Fibroblast of skin of left quadriceps (primary cell): ENCODE measurements around the gene GCNA.
"Not testable (repeated sequence)": the region's sequence is repeated elsewhere in the genome, so short reads cannot be mapped to it uniquely, and the experiment has no call there.

ENCODE experiments used
- DNase-seq, 2 experiments: peaks; one replicate each; pipeline ENCODE4 v3.0.0-alpha.2; 2013; ENCODE audit warnings: low read depth in 2 of 2

GCNA gene

DNA sequence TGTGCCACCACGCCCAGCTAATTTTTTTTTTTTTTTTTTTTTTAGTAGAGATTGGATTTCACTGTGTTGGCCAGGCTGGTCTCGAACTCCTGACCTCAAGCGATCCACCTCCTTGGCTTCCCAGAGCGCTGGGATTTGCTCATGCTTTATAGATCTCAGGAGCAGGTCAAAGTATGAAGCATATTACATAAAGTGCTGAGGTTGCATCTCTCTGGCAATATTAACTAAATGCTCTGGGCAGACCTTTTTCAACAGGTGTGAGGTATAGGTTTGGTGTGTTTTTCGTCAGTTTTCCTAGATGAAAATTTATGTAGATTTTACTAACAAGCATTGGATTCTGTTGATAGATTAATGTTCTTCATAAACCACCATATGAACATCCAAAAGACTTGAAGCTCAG is 19.3 kb upstream of the GCNA start:
- no peak for DNase-seq

DNA sequence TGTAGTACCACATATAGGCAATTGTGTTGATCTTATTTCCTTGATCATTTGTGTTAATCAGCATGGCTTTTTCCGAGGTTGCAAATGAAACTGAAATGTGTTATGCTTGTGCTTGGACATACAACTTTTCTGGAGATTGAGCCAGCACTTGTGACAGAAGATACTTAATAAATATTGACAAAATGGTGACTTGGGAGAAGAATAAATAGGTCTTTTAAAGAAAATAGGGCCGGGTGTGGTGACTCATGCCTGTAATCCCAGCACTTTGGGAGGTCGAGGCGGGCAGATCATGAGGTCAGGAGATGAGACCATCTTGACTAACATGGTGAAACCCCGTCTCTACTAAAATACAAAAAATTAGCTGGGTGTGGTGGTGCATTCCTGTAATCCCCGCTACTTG is 18.5 kb upstream of the GCNA start:
- not testable (repeated sequence) for DNase-seq

DNA sequence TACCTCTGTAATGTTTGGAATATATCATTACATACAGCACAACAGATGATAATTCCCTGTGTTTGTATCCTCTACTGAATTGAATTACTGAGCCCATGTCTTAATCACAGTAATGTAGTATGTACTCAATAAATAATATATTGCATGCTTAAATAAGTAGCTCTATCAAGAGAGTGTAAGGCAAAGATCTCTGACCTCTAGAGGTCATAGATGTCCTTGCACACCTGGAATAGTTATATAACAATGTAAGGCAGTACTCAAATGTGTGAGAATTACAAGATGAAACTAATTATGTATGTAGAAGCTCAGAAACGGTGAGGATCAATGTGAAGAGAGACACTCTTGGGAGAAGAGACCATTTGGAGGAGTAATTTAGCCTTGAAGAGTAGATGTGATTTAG is 14.3 kb upstream of the GCNA start:
- DNase-seq, result no peak

DNA sequence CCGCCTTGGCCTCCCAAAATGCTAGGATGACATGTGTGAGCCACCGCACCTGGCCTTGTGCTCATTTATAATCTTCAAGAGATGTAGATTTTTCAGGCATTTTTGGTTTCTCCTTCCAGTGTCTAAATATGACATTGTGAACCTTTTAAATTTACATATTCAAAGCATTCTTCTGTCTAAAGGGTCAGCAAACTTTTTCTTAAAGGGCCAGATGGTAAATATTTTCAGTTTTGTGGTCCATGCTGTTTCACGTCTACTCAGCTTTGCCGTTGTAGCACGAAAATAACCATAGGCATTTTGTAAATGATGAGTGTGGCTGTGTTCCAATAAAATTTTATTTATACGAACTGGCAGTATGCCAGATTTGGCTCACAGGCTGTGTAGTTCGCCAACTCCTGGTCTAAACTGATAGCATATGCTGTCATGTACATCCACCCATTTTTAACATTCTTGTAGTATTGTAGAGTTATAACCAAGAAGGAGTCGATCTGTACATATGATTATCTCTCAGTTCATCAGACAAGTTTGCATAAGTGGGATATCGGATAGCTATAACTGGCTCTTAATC is 12.7 kb upstream of the GCNA start:
- DNase-seq, result no peak

DNA sequence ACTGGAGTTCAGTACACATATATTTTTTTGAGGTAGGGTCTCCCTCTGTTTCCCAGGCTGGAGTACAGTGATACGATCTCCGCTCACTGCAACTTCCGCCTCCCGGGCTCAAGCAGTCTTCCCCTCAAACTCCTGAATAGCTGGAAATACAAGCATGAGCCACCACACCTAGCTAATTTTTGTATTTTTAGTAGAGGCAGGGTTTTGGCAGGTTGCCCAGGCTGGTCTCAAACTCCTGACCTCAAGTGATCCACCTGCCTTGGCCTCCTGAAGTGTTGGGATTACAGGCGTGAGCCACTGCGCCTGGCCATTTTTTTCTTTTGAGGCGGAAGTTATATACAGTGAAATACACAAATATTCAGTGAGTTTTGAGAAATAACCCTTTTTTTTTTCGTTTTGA is 6.8 kb upstream of the GCNA start:
- not testable (repeated sequence) for DNase-seq

DNA sequence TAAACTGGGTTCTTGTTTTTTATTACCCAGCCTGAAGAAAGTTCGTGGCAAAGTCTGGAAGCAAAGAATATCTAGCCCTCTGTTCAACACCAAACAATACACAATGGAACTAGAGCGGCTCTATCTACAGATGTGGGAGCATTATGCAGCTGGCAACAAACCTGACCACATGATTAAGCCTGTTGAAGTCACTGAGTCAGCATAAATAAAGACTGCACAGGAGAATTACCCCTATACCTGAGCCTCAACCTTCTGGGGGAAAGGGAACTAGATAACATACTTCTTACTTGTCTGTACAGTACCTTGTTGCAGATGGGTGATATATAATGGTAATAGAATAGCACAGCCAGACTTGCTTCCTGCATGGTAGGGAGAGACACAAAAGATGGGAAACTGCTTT is 4.6 kb upstream of the GCNA start:
- DNase-seq, result no peak

DNA sequence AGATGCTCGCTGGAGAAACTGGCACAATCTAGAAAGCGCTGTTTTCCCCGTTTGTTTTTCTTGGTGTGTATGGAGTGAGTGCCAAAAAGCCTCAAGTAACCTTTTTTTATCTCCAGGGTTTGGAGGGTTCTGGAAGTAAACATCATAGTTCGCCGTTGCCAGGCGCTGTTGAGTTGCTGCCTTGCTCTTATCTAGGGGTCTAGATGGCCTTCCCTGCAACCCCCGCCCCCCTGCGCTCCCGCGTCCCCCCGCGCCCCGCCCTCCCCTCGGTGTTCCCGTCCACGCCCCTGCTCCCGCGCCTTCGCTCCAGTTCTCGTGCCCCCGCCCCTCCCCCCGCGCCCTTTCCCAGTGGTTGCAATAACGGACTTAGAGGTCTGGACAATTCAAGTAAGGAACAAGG is 555 bp upstream of the GCNA start:
- no peak for DNase-seq

DNA sequence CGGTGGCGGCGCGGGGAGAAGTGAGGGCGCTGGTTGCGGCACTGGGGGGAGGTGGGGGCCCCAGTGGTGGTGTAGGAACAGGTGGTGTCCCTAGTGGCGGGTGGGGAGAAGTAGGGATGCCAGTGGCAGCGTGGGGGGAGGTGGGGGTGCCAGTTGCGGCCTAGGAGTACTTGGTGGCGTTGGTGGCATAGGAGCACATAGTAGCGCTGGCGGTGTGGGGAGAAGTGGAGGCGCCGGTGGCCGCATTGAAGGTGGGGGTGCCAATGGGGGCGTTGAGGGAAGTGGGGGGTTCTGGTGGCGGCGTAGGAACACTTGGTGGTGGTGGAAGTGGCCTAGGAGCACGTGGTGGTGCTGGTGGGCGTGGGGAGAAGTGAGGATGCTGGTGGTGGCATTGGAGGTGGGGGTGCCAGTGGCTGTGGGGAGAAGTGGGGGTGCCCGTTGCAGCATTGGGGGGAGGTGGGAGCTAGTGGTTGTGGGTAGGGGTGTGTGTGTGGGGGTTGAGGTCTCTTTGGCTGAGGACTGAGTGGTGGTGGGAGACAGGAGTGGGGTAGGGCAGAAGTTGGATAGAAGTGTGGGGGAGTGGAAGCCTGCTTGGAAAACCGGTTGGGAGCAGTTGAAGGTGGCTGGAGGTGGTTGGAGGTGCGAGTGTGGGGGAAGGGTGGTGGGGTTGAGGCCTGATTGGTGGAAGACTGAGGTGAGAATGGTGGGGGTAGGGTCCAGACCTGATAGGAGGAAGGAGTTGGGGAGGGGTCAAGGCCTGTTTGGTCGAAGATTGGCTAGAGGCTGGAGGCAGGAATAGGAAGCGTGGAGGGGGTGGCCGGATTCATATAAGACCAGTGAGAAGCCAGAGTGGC is 1.1 kb downstream of the GCNA start:
- no peak for DNase-seq

DNA sequence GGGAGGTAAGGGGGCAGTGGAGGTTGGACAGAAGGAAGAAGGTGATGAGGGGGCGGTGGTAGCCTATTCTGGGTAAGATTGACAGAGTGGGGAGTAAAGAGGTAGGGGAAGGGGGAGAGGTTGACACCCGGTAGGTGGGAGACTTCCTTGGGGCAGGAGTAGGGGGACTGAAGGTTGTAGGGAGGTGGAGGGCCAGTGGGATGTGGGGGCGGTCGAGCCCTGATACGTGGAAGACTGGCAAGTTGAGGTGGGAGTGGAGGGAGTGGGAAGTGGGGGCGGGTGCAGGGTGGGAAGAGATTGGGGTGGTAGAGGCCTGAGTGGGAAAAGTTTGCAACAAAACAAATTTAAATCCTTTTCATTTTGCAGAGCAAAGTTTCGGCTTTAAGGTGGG is 1.7 kb downstream of the GCNA start:
- DNase-seq, result no peak

DNA sequence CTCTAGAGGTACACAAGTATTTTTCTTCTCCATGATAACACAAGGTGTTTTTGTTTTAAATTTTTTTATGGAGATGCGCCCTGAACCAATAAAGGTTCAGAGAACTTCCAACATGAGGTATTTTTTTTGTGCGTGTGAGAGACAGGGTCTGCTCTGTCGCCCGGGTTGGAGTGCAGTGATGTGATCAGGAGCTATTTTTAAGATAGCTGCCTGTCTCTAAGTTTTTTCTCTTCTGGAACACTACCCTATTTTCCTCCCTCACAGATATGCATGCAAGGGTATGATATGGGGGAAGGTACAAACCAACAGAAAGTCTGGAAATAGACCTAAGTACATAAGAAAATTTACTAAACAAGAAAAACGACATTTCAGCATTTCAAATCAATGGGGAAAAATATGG is 3.0 kb downstream of the GCNA start:
- no peak for DNase-seq

DNA sequence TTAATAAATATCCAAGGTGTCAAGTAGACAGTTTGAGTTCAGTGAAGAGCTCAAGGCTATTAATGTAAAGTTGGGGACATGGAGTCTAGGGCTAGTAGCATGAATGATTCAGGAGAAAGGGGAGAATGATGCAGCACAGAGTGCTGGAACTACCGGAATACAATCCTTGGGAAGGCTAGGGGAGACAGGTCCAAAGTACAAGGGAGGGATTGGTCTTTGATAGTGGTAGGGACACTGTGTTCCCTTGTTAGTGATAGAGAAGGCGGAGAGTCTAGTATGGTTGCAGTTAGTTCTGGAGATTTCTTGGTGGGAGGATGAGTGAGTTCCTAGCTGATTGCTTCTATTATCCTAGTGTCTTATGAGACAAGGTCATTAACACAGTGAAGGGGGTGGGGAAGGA is 8.7 kb downstream of the GCNA start:
- DNase-seq, result no peak

DNA sequence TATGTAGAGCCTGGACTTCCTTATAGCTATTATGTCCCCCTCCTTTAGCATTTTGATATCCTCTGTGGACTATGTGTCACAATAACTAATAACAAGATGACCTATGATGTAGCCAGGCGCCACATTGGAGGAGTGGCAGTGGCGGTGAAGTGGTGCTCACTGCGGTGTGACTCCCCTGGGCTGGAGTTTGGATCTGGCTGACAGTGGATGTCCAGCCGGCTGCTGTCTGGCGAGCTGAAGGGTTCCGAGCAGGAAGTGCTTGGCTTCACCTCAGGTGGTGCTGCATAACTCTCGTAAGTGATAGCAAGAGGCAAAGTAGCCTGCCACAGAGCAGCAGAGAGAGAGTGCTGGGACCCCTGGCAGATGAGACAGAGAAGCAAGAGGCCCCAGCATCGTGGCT is 15.0 kb downstream of the GCNA start:
- DNase-seq, result not testable (repeated sequence)

DNA sequence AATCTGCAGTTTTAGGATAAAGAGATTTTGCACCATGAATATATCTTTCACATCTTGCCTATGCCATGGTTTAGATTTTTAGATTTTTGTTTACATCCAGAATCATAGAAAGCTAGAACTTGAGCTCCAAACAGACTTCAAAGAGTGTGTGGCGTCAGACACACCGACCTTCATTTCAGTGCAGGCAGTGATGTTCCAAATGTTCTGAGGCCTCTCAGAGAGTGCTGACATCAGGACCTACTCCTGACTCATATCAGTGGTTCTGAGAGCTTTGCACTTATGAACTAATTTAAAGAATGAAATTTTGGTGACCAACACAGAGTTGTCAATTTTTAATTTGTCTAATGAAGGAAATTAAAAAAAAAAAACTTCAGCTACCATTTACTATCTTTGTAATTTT is 21.7 kb downstream of the GCNA start:
- DNase-seq, result no peak

DNA sequence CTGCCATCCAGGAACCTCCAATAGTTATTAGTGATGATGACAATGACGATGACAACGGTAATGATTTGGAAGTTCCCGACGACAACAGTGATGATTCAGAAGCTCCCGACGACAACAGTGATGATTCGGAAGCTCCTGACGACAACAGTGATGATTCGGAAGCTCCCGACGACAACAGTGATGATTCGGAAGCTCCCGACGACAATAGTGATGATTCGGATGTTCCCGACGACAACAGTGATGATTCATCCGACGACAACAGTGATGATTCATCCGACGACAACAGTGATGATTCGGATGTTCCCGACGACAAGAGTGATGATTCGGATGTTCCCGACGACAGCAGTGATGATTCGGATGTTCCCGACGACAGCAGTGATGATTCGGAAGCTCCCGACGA is 25.4 kb downstream of the GCNA start:
- no peak for DNase-seq

DNA sequence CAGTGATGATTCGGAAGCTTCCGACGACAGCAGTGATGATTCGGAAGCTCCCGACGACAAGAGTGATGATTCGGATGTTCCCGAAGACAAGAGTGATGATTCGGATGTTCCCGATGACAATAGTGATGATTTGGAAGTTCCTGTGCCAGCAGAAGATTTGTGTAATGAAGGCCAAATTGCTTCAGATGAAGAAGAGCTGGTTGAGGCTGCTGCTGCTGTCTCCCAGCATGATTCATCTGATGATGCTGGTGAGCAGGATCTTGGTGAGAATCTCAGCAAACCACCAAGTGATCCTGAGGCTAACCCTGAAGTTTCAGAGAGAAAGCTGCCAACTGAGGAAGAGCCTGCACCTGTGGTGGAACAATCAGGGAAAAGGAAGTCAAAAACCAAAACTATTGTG is 25.9 kb downstream of the GCNA start:
- DNase-seq, result no peak

DNA sequence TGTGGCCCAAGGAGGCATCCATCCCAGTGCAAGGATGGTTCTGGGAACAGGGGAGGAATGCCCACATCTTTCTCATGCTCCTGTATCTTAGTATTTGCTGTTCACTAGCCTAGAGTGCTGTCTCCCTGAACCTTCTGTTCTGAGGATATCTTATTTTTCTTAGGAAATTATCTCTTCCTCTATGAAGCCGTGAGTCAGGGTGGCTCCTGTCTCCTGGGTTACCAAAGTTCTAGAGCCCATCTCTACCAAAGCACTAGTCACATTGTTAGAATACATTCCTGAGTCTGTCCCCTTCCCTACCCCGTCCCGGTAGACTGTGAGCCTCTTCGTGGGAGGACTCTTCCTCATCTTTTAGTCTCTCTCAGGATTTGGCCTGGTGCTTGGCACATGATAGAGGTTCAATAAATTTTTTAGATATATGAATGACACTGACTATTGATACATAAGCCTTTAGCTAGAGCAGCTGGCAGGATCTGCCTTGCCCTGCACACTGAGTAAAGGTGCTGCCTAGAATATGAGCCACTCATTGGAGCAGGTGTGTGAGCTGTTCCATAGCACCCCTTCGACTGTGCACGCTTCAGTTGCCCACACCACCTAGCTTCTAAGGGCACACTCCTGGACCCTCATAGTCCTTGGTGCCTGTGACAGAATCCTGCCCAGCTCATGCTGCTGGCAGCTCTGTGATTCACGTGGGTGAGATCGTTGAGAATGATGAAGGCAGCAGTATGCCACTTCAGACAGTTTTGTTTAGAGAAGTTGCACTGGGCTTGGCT is 26.7 kb downstream of the GCNA start:
- no peak for DNase-seq

DNA sequence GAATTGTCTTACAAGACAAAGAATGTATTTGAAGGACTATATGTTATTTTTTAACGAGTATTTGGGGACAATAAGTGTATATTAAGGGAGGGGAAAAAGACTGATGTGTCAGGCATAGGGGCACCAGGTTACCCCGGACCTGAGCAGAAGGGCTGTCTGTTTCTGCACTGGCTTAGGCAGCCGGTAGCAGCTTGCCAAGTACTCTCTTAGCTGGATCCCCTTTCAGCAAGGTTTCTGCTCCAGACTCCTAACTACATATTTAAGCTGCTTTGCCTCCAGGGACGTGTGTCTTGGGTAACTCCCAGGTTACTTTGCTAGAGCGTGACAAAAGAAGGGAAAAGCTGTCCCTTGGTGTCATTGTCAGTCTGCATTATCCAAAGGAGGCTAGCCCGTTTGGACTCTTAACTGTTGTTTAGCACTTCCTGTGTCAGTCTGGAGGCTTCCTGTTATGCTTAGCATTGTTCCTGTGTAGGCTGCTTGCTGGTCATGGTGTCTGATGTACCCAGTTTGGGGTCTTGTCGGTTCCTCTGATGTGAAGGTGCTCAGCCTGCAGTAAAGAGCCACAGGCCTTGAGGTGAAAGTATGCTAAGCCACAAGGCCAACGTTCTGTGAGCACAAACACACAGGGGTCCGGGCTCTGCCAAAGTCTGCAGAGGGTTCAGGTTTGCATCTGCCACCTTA is 28.4 kb downstream of the GCNA start:
- no peak for DNase-seq

DNA sequence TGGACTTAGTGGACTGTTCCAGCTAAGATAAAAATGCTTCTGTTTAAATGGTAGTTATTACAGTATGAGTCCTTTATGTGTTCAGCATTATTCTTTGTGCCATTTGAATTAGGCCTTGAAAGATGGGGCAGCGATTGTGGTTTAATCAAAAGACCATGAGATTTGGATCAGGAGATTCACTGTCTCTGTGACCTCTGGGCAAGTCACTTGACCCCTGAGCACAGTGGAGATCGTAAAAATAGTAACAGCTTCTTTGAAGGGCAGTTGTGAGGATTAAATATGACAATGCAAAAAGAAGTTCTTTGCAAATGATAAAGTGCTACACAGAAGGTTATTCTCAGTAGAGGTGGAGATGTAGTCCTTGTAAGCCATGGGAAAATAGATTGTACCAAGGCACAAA is 29.3 kb downstream of the GCNA start:
- DNase-seq, result no peak

DNA sequence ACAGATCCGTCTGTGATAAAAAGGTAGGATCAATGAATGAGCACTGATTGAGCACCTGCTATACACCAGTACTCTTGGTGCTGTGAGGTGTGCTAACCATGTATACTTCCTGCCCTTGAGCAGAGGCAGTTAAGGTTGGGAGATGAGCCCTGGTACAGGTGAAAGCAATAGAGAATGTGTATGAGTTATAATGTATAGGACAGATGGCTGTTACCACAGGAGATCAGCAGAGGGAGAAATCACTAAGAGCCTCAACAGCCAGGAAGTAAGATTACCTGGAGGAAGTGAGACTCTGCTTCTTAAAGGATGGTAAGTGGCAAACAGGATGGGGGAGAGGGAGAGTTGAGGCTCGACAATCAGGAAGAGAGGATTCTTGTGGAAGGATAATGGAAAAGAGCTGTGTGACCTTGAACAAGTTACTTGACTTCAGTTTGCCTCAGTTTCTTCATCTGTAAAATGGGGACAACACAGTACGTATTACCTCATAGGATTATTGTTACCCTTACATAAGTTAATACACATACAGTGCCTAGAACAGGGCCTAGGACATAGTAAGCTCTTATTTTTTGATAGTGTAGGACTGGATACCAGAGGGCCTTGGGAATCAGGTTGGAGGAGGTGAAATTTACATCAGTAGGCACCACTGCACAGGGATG is 31.0 kb downstream of the GCNA start:
- no peak for DNase-seq

DNA sequence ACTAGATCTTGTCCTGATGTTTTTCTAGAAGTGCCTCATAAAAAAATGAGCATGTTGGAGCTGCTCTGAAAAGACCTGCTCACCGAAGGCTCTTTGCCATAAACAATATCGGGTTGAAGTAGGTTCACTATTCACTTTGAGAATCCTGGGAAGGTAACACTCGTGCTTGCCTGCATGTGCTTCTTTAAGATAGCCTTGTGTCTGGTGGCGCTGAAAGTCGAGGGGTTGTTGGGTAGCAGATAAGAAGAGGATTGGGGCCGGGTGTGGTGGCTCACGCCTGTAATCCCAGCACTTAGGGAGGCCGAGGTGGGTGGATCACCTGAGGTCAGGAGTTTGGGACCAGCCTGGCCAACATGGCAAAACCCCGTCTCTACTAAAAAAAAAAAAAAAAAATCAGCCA is 33.5 kb downstream of the GCNA start:
- DNase-seq, result not testable (repeated sequence)

DNA sequence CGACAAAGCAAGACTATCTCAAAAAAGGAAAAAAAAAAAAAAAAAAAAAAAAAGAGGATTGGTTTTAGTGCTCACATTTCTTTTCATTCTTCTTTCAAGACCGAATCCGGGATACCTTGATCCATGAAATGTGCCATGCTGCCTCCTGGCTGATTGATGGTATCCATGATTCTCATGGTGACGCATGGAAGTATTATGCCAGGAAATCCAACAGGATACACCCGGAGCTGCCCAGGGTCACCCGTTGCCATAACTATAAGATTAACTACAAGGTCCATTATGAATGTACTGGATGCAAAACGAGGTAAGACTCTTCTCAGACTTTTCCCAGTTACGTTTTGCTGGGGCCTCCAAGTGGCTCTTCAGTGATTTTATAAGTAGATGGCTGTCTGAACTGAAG is 34.0 kb downstream of the GCNA start:
- DNase-seq, result no peak

DNA sequence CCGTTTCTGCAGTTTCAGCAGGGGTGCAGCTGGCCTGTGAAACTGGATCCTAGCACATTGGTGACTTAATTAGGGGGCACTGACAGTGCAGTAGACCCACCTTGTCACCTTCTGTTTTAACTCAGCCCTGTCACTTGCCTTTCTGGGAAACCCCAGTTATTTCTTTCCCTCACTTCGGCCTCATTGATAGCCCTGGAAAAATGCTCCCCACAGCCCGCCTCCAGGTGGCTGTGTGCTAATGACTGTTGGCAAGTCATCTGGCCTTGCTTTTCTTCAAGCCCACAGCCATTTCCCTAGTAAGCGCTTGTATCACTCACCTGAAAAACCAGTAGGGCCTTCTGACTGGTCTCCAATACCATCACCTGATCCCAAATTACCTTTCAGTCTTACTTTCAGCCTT is 36.8 kb downstream of the GCNA start:
- no peak for DNase-seq
